HG02588 (cell line): ENCODE results near the gene RPL6.
A peak's percentile ranks its signal among the peaks of the same experiment; 100 is the strongest.
"Not testable (repeated sequence)": the region's sequence is repeated elsewhere in the genome, so short reads cannot be mapped to it uniquely, and the experiment has no call there.

Source experiments
- ATAC-seq: cut with Tn5 transposase; IDR thresholded peaks from one replicate; pipeline ENCODE4 v1.9.1; 2021; ENCODE audit warnings: mild to moderate bottlenecking, moderate library complexity; ENCODE audit not compliant: unreplicated experiment

RPL6 gene

DNA sequence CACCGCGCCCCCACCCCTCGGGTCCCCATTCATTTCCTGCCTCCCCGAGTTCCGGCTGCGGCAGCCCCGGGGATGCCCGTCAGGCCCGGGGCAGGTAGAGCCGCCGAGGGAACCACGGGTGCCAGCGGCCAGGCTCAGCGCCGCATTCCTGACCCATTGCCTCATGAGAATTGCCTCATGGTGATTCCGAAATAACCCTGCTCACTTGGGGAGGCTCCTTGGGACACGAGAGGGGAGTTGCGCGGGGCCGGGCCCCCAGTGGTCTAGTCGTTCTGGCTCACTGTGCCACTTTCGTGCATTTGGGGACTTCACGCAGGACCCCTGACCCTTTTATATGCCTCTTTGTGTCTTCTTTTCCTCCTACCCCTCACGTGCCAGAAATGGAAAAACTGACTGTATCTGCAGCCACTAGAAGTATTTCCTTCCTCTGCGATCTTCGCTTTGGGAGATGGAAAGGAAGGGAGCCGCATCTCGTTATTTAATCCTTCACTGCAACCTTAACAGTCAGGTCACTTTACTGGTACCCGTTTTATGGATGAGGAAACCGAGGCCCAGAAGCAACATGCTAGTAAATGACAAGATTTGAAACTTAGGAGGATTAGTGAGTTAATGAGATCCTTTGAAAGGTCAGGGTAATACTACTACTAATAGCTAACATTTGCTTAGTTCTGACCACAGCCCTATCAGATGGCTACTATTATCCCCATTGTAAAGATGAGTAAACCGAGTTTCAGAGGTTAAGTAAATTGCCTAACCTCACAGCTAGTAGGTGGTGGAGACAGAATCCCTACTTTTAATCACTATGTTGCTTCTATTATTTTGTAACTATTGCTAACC is 10.1 kb upstream of the RPL6 start:
- ATAC-seq, result peak; percentile 46

DNA sequence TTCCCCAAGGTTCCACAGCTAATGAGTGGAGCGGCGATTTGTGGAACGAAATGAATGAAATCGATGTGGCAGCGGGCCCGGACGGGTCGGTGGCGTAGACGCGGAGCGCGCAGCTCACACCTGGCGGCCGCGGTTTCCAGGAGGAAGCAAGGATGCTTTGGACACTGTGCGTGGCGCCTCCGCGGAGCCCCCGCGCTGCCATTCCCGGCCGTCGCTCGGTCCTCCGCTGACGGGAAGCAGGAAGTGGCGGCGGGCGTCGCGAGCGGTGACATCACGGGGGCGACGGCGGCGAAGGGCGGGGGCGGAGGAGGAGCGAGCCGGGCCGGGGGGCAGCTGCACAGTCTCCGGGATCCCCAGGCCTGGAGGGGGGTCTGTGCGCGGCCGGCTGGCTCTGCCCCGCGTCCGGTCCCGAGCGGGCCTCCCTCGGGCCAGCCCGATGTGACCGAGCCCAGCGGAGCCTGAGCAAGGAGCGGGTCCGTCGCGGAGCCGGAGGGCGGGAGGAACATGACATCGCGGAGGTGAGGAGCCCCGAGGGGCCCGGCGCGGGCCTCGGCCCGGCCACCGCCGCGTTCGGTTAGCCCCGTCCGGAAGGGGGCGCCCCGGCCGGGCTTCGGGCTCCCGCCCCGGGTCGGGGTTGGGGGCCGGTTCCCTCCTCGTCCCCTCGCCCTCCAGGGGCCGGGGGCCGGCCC is 9.3 kb upstream of the RPL6 start, which contains the start of gene PTPN11:
Gene PTPN11, plus strand, starts transcription at position 340 of the 689 bp plus-strand sequence. Its CDS starts 165 bp downstream, at position 505.
- peak; percentile 76 for ATAC-seq

DNA sequence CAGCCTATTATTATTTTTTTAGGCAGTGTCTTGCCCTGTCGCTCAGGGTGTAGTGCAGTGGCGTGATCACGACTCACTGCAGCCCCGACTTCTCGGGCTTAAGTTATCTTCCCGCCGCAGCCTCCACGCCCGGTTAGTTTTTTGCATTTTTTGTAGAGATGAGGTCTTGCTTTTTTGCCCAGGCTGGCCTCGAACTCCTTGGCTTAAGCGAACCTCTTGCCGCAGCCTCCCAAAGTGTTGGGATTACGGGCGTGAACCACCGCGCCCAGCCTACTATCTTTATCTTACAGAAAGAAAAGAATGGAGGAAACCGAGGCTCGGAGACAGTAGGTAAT is 8.8 kb upstream of the RPL6 start:
- ATAC-seq, result no peak

DNA sequence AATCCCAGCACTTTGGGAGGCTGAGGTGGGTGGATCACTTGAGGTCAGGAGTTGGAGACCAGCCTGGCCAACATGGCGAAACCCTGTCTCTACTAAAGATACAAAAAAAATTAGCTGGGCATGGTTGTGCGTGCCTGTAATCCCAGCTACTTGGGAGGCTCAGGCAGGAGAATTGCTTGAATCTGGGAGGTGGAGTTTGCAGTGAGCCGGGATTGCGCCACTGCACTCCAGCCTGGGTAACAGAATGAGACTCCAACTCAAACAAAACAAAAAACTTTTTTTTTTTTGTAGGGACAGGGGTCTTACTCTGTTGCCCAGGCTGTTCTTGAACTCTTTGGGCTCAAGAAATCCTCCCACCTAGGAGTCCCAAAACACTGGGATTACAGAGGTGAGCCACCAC is 6.1 kb upstream of the RPL6 start:
- ATAC-seq, result not testable (repeated sequence)

DNA sequence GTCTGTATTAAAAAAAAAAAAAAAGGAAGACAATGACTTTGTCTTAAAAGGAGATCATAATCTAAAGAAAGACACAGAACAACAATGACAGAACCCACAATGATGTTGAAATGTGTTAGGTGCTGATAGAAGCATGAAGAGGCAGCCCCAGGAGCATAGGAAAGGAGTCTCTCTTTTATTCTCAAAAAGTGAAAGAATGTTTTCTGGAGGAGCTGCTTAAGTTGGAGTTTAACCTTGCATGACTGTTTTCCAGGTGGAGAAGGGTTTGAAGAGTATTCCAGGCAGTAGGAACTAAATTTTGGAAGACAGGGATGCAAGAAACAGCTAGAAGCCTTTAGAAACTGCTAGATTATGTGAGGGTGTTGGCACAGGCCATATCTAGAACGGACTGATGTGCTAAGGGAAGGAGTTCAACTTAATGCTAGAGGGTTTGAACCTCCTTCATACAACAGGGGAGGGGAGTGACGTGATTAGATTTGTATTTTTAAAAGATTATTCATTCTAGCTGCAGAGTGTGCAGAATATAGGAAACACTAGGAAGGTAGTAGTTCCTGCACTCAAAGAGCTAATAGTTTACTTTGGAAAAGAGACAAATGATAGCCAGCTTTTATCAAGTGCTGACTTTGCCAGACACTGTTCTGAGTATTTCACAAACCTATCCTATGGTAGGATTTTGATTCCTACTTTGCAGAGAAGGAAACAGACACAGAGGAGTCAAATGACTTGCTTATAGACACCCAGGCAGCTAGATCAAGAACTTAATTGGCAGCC is 4.6 kb upstream of the RPL6 start:
- no peak for ATAC-seq

DNA sequence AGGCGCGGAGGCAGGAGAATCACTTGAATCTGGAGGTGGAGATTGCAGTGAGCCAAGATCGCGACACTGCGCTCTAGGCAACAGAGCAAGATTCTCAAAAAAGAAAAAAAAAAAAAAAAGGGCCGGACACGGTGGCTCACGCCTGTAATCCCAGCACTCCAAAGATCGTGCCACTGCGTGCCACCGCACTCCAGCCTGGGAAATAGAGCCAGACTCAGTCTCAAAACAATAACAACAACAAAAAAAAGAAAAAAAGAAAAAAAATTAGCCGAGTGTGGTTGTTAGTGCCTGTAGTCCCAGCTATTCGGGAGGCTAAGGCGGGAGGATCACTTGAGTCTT is 470 bp upstream of the RPL6 start:
- no peak for ATAC-seq

DNA sequence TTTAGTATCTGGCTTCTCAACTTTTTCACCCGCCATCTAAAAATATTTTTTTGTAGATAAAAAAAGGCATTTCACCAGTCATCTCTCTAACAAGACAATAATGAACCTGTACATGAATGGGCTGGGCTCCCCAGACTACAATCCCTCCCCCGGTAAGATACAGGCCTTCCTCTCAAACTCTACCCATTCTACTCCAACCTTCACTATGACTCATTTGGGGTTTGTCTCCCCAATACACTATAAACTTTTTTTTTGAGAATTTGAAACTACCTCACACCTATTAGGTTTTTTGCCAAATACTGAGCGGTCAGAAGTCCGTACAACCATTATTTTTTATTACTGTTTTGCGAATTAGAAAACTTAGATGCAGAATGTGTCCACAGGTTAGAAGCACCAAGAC is 784 bp downstream of the RPL6 start:
- no peak for ATAC-seq

DNA sequence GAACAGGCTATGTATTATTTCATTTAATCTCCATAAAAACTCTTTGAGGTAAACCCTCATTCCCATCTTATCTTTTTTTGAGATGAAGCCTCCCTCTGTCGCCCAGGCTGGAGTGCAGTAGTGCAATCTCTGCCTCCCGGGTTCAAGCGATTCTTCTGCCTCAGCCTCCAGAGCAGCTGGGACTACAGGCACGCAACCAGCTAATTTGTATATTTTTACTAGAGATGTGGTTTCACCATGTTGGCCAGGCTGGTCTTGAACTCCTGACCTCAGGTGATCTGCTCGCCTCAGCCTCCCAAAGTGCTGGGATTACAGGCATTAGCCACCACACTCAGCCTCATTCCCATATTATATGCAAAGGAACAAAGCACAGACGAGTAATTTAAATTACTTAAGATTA is 1.7 kb downstream of the RPL6 start:
- ATAC-seq, result not testable (repeated sequence)

DNA sequence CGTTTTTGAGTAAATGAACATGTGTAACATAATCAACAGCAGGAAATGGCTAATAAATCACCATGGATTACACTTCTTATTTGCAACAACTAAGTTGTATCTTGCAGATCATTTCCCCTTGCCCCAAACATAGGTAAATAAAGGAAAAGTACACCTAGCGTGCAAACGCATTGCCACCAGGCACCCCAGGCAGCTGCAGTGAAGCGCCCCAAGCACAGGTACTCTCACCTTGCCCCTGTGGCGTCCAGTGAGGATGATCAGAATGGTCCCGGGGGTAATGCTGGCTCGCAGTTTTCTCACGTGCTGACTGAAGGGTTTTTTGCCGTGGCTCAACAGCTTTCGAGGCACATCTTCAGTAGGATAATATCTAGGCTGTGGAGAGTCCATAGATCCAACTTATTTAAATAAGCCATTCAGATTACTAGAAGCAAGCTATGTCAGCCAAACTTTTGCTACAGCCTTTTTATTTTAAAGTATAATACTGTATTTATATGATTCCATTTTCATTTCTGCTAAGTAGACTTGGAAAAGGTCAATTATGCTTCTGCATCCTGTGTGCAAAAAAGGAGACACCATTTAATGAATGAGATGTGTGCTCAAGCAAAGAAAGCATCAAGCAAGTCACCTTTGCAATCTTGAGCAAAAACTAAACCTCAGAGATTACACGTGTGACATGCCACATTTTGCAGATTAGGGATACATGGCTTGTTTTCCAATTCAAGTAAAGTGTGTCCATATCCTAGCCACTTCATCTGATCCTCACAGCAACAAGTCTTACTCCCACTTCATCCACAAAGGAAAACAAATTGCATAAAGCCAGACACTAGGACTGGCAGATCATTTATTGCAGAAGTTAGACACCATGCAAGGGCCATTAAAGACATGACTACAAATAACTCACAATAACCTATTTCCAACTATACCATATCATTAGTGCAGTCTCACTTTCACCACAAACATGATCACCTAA is 2.6 kb downstream of the RPL6 start:
- ATAC-seq, result no peak

DNA sequence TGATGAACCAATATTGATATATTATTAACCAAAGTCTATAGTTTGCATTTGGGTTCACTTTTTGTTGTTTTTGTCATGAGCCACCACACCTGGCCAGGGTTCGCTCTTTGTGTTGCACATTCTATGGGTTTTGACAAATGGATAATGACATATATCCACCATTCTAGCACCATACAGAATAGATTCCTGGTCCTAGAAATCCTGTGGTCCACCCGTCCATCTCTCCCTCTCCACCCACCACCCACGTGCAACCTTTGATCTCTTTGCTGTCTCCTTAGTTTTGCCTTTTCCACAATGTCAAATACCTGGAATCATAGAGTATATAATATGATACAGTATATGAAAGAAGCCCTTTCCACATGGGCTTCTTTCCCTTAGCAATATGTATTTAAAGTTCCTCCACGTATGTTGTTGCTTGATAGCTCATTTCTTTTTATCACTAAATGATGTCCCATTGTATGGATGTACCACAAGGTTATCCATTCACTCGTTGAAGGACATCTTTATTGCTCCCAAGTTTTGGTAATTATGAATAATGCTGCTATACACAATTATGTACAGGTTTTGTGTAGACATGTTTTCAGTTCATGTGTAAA is 7.4 kb downstream of the RPL6 start:
- ATAC-seq, result no peak

DNA sequence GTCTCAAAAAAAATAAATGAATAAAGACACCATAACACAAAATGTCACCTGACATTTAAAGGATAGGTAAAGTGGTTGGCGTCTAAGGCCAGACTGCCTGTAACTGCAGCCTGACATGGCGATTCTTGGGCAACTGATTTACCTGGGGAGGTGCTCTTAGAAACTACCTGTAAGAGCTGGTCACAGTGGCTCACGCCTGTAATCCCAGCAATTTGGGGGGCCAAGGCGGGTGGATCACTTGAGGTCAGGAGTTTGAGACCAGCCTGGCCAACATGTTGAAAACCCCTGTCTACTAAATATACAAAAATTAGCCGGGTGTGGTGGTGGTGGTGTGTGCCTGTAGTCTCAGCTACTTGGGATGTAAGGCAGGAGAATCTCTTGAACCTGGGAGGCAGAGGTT is 8.4 kb downstream of the RPL6 start:
- ATAC-seq, result no peak

DNA sequence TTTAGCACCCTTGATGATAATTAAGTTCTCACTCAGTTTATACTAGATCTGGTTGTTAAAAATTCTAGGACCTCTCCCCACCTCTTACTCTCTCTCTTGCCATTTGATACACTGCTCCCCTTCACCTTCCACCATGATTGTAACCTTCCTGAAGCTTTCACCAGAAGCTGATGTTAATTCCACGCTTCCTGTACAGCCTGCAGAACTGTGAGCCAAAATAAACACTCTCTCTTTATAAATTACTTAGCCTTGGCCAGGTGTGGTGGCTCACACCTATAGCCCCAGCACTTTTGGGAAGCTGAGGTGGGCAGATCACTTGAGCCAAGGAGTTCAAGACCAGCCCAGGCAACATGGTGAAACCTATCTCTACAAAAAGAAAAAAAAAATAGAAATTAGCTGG is 16.1 kb downstream of the RPL6 start:
- no peak for ATAC-seq

DNA sequence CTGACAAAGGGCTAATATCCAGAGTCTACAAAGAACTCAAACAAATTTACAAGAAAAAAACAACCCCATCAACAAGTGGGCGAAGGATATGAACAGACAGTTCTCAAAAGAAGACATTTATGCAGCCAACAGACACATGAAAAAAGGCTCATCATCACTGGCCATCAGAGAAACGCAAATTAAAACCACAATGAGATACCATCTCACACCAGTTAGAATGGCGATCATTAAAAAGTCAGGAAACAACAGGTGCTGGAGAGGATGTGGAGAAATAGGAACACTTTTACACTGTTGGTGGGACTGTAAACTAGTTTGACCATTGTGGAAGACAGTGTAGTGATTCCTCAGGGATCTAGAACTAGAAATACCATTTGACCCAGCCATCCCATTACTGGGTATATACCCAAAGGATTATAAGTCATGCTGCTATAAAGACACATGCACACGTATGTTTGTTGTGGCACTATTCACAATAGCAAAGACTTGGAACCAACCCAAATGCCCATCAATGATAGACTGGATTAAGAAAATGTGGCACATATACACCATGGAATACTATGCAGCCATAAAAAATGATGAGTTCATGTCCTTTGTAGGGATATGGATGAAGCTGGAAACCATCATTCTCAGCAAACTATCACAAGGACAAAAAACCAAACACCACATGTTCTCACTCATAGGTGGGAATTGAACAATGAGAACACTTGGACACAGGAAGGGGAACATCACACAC is 19.3 kb downstream of the RPL6 start:
- not testable (repeated sequence) for ATAC-seq

DNA sequence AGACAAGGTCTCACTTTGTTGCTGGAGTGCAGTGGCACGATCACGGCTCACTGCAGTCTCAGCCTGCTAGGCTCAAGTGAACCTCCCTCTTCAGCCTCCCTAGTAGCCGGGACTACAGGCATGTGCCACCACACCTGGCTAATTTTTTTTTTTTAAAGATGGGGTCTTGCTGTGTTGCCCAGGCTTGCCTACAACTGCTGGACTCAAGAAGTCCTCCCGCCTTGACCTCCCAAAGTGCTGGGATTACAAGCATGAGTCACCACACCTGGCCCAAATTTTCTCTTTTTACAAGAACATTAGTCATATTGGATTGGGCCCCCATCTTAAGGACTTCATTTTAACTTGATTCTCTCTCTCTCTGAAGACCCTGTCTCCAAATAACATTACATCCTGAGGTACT is 20.2 kb downstream of the RPL6 start:
- no peak for ATAC-seq

DNA sequence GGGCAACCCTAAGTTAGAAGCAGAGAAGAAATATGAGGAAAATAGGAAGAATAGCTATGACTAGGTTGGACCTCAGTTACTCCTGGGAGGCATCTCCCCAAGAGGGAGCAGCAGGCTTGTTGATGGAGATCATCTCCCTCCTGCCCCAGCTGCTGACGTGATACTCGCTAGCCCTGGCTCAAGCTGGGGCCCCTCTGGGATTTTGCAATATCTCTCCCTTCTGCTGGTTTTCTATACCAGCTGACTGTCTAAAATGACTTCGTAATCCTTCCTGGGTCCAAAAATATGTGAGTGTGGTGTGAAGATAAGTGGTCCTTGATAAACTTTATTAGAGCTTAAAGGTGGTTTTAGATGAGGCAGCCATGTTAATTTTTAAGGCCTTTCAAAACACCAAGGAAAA is 22.7 kb downstream of the RPL6 start:
- no peak for ATAC-seq

DNA sequence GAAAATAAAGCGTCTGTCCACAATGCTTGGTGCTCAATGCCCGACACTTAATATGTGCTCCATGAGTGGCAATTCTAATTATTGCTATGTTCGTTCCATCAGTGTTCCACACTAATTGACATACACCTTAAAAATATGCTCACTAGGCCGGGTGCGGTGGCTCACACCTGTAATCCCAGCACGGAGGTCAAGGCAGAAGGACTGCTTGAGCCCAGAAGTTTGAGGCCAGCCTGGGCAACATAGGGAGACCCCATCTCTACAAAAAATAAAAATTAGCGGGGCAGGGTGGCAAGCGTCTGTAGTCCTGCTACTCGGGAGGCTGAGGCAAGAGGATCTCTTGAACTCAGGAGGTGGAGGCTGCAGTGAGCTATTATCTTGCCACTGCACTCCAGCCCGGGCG is 26.5 kb downstream of the RPL6 start:
- no peak for ATAC-seq

DNA sequence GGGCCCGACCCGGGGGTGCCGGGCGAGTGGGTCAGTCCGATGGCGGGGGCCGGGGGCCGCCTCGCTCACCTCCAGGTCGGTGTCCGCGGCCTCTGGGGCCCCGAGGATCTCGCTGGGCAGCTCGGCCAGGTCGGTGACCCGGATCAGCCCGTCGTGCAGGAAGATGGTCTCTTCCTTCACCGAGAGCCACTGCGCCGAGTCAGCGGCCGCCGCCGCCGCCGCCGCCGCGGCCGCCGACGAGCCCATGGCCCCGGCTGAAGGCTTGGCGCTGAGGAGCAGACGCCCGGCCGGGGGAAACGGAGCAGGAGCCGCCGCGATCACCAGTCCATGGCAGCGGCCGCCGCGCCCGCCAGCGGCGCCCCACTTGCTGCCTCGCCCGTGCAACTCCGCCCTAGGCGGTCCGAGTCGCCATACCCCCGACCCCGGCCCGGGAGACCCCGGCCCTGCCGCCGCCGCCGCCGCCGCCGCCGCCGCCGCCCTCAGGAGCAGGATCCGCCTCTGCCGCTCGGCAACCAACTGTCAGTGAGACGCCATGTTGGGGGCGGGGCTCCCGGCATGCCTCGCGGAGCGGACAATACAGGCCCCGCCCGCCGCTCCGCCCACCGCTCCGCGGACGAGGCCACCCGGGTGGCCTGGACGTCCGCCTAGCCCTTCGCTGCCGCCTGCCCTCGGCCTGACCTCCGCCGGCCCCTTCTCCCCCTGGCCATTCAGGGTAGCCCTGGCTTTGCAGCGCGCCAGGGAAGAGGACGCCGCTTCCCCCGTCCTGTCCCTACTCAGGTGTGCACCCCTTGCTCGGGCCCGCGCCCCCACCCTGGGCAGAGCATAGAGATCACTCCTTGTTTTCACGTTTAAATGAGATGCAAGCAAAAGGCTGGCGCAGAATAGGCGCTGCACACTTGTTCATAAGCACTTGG is 27.3 kb downstream of the RPL6 start, which contains the start of gene HECTD4:
Gene HECTD4, minus strand, starts transcription at position 549 of the 914 bp plus-strand sequence. Its CDS starts 303 bp downstream, at position 246.
- ATAC-seq, result peak; percentile 89

DNA sequence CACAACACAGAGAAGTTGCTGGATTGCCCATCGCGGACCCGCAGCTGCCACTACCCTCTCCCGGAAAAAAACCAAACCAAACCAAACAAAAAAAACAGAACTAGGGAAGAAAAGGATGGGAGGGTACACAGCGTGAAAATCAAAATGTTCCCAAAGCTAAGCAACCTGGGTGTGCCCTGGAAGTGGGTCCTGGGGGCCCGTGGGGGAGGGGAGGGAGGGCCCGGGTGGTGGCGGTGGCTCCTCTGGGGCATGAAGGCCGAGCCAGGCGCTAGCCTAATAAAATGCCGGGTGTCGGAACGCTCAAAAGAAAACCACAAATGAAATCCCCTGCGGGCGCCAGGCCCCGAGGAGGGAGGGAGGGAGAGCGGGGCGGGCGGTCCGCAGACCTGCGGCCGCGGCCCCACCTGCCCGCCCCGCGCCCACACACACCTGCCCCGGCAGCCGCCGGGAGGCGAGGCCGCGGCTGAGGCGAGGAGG is 28.0 kb downstream of the RPL6 start:
- ATAC-seq, result peak; percentile 41
